ENCODE measurements around the gene NDUFS4. TPM values are rescaled to one million over a fixed set of nuclear protein-coding genes. Genes with fewer than 3 reads are reported as not detected.

The NDUFS4 gene
- total RNA-seq, 1 experiment from 2014 or later = 84.1 TPM

- Histone ChIP-seq H3K4me1 (replicated peaks; ENCODE audit: insufficient read depth) (no peaks in the 10 kb centered on the region), H4K20me1 (ENCODE audit: insufficient read depth) (peaks cover 11% of the 10 kb centered on the region; the same call in 1 of the 2 replicates), H3F3A (ENCODE audit: insufficient read depth, low read depth) (no peaks in the 10 kb centered on the region), H3K27ac (no peak overlapping the region), H3K36me3 (ENCODE audit: low read depth) (no peaks in the 10 kb centered on the region), H3K9me3 (ENCODE audit: insufficient read depth, low read depth) (0 out of 2 replicates have a peak, but pooled peaks cover 3% of the 10 kb centered on the region), H3K9me2 (ENCODE audit: insufficient read depth) (no peaks in the 10 kb centered on the region), H3K4me2 (no peak overlapping the region), H3K79me2 (ENCODE audit: low read depth) (peaks cover 59% of the 10 kb centered on the region), H3K27me3 (ENCODE audit: insufficient read depth, low read depth) (no peaks in the 10 kb centered on the region), H3K4me3 (no peak overlapping the region), H2AFZ (no peak overlapping the region)
- no peak for DNase-seq
- intact Hi-C loops (cut with micrococcal nuclease; ENCODE audit: unreplicated experiment) = no loop called here
- ChIA-PET CTCF (no interaction called here), POLR2A (ENCODE audit: unreplicated experiment) (no interaction called here)
- no TSS peak for BruUV-seq (replicated peaks)
- TF ChIP-seq EZH2 (IDR thresholded peaks at IDR 0.05; ENCODE audit: low read depth) = no peak
- no peak for TF ChIP-seq CTCF (conservative IDR thresholded peaks at IDR 0.05)
Observed at GRCh38 chr5:53575831-53576230, 15.4 kb downstream of the NDUFS4 start.

- no peaks in the 10 kb centered on the region for H3K9me2 ChIP-seq (ENCODE audit: insufficient read depth)
- TF ChIP-seq EZH2 (IDR thresholded peaks at IDR 0.05; ENCODE audit: low read depth) (no peak), CTCF (conservative IDR thresholded peaks at IDR 0.05) (no peak)
- peaks cover 4% of the 10 kb centered on the region; the same call in 1 of the 2 replicates for H4K20me1 ChIP-seq (ENCODE audit: insufficient read depth)
- H3K4me2 ChIP-seq = no peak overlapping the region
- ChIA-PET CTCF (no interaction called here), POLR2A (ENCODE audit: unreplicated experiment) (no interaction called here)
- H3K27ac ChIP-seq = no peak overlapping the region
- no TSS peak for BruUV-seq (replicated peaks)
- intact Hi-C loops (cut with micrococcal nuclease; ENCODE audit: unreplicated experiment) = no loop called here
- H3K4me1 ChIP-seq (replicated peaks; ENCODE audit: insufficient read depth) = no peaks in the 10 kb centered on the region
- no peaks in the 10 kb centered on the region for H3K36me3 ChIP-seq (ENCODE audit: low read depth)
- no peak overlapping the region for H3K4me3 ChIP-seq
- H3K79me2 ChIP-seq (ENCODE audit: low read depth) = peaks cover 60% of the 10 kb centered on the region
- no peak for DNase-seq
- no peaks in the 10 kb centered on the region for H3F3A ChIP-seq (ENCODE audit: insufficient read depth, low read depth)
- 0 out of 2 replicates have a peak, but pooled peaks cover 3% of the 10 kb centered on the region for H3K9me3 ChIP-seq (ENCODE audit: insufficient read depth, low read depth)
- H3K27me3 ChIP-seq (ENCODE audit: insufficient read depth, low read depth) = no peaks in the 10 kb centered on the region
- H2AFZ ChIP-seq = no peak overlapping the region
Observed at GRCh38 chr5:53576674-53577073, 16.2 kb downstream of the NDUFS4 start.

- no peak for DNase-seq
- ChIA-PET CTCF (no interaction called here), POLR2A (ENCODE audit: unreplicated experiment) (no interaction called here)
- H3K27ac ChIP-seq = no peak overlapping the region
- no peaks in the 10 kb centered on the region for H3K9me2 ChIP-seq (ENCODE audit: insufficient read depth)
- no TSS peak for BruUV-seq (replicated peaks)
- no peaks in the 10 kb centered on the region for H3K36me3 ChIP-seq (ENCODE audit: low read depth)
- peaks cover 52% of the 10 kb centered on the region for H3K79me2 ChIP-seq (ENCODE audit: low read depth)
- no peak overlapping the region for H3K4me2 ChIP-seq
- intact Hi-C loops (cut with micrococcal nuclease; ENCODE audit: unreplicated experiment) = no loop called here
- TF ChIP-seq CTCF (conservative IDR thresholded peaks at IDR 0.05) (no peak), EZH2 (IDR thresholded peaks at IDR 0.05; ENCODE audit: low read depth) (no peak)
- H3K4me3 ChIP-seq = no peak overlapping the region
- 0 out of 2 replicates have a peak, but pooled peaks cover 3% of the 10 kb centered on the region for H3K9me3 ChIP-seq (ENCODE audit: insufficient read depth, low read depth)
- no peaks in the 10 kb centered on the region for H3K27me3 ChIP-seq (ENCODE audit: insufficient read depth, low read depth)
- H3F3A ChIP-seq (ENCODE audit: insufficient read depth, low read depth) = no peaks in the 10 kb centered on the region
- H2AFZ ChIP-seq = no peak overlapping the region
- H3K4me1 ChIP-seq (replicated peaks; ENCODE audit: insufficient read depth) = no peaks in the 10 kb centered on the region
- H4K20me1 ChIP-seq (ENCODE audit: insufficient read depth) = no peaks in the 10 kb centered on the region; the same call in 1 of the 2 replicates
Observed at GRCh38 chr5:53578854-53579253, 18.4 kb downstream of the NDUFS4 start.

All from PC-9 (cell line).